GM21619 (cell line): ENCODE data around the gene ABCB8.

Experiments
- ATAC-seq: cut with Tn5 transposase; IDR thresholded peaks from one replicate; pipeline ENCODE4 v1.9.1; 2021; ENCODE audit not compliant: unreplicated experiment

Gene ABCB8

DNA sequence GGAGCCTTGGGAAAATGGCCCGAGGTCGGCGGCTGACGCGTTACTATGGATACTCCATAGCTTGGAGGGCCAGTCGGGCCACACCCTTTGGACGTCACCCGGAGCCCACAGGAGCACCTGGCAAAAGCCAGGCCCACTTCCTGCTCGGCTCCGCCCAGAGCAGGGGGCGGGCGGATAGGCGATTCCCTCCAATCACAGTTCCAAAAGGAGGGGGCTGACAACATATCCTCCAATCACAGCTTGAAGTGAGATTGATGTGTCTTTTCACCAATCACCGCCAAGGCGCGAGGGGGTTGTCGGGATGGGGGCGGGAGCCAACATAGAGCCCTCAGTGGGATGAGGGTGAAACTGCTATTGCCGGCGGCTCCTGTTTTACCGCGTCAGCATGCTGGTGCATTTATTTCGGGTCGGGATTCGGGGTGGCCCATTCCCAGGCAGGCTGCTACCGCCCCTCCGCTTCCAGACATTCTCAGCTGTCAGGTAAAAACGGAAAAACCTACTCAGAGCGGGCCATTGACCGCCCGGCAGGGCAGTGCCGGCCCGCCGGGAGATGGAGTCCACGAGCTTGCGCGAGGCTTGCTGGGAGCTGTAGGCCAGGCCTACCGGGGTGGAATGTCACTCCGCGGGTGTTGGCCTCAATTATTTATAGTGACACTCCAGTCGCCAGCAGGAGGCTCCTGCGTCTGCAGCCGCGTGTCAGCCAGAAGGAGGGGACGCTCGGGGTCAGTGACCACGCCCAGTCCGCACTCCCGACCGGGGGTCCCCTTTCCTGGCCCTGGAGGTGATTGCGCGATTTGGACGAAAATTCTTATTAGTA, at the start of gene ABCB8:
TSS of gene ABCB8 (plus strand) at position 320 of the 817 bp plus-strand sequence. CDS start at position 386, 66 bp downstream.
- peak; percentile 94 for ATAC-seq

DNA sequence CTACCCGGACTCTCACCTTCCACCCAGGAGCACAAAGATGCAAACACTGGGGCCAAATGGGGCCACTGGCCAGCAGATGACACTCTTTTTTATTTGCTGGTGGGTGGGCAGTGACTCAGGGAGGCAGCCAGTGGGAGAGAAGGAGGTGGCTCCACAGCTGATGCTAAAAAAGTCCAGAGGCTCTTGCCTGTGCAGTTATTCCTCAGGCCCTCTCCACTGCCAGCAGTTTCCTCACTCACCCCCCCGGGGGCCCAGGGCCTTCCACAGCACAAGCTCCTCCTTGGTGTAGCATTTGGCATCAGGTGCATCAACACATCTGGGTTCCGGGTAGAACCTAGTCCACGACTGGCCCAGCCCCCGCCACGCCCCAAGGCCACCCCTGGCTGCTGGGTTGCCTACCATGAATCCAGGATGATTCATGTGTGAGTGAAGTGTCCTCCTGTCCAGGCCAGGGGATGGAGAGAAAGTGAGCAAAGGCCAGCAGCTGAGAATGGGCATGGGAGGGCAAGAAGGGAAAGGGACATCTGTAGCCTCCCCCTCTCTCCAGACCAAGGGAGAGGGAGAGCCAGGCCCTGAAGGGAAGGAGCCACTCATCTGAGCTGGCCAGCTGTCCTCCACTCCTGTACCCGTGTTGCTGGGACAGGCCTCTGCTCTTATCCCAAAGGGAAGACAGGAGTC, 48.4 kb upstream of the ABCB8 start:
- ATAC-seq: no peak

DNA sequence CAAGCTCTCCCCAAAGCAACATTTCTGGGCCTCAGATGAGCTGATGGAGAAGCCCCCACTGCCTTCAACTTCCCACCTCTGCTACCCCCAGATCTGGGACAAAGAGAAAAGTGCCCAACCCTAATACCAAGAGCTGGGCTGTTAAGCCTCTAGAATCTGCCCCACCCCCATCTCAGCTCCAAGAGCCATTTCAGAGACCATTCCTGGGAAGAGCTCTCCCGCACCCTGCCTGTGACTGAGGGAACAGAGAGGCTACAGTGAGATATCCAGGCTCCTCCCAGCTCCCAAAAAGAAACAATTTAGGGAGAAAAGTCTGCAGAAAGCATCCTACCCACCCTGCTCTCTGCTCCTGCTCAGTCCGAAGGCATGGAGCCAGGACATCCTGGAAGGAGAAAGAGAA, 47.6 kb upstream of the ABCB8 start:
- ATAC-seq: no peak

DNA sequence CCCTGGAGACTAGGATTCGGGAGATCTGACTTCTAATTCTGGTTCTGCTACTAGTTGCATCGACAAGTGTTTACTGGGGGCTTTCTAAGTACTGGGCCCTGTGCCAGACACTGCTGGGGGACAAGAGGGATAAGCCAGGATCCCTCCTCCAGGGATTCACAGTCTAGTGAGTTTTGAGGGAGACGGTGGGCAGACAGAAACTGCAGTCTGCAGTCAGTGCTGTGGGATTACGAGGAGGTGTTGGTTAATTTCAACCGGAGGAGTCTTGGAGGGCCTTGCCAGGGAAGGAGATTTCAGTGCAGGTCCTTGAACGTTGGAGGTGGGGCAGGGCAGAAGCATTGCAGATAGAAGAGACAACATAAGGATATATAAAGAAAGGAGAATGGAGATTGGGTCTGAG, 46.6 kb upstream of the ABCB8 start:
- no peak for ATAC-seq

DNA sequence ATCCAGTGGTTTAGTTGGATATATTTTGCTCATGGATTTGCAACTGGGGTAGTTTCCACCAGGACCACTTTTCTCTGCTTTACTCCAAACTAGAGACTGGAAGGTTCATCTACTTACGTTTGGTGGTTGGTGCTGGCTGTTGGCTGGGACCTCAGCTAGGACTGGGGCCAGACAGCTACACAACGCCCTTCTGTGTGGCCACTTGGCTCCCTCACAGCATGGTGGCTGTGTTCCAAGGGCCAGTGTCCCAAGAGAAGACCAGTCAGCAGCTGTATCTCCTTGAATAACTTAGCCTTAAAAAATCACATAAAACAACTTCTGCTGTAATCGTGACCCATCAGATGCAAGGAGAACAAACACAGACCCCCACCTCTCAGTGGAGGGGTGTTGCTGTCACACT, 45.9 kb upstream of the ABCB8 start:
- ATAC-seq: no peak

DNA sequence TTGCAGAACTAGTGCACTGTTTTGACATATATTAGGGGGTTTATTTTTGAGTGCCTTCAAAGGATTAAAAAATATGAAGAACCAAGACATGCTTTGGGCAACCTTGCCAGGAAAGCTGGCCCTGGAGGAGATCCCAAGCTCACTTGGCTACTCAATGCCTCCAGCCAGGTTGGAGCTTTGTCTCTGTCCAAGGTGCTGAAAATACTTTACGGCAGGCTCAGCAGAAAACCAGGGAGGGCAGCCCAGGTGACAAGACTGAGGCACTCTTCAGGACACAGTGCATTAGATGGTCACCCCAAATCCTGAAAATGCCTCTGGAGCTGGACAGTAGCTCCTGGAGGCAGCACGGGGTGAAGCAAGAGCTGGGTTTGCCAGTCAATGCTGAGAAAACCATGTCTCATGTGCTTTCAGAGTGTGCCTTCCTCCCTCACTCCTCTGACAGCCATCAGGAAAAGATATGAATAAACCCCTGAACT, 44.3 kb upstream of the ABCB8 start:
- ATAC-seq: no peak

DNA sequence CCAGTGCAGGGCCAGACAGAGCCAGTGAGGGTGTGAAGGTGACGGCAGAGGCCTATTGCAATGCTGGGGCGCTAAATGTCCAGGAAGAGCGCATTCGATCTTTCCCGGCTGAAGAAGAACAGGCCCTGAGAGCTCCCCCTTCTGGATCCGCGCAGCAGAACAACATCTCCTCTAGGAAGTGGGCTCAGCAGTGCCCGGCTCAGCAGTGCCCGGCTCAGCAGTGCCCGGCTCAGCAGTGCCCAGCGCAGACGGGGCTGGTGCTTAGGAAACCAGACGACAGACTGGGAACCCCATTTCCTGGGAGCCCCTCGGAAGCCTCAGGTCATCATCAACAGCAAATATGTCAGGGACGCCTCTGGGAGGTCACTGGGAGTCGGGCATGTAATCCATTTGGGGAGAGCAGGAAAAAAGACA, 42.1 kb upstream of the ABCB8 start:
- ATAC-seq: no peak

DNA sequence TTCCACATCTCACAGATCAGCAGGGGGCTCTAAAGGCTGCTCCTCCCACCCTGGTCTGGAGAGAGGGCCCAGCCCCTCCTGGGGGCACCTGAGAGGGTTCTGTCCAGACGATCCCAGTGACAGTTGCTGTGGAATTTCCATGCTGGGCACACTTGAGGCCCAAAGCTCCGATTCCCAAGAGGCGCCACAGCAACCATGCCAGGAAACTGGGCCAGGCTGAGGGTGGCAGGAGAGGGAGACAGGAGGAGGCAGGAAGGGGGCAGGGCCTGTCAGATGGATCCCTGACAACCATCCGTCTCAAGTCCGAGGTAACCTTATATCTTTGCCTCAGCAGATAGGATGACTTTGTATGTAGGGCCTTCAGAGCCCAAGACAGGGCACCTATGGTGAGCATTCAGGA, 41.7 kb upstream of the ABCB8 start:
- no peak for ATAC-seq

DNA sequence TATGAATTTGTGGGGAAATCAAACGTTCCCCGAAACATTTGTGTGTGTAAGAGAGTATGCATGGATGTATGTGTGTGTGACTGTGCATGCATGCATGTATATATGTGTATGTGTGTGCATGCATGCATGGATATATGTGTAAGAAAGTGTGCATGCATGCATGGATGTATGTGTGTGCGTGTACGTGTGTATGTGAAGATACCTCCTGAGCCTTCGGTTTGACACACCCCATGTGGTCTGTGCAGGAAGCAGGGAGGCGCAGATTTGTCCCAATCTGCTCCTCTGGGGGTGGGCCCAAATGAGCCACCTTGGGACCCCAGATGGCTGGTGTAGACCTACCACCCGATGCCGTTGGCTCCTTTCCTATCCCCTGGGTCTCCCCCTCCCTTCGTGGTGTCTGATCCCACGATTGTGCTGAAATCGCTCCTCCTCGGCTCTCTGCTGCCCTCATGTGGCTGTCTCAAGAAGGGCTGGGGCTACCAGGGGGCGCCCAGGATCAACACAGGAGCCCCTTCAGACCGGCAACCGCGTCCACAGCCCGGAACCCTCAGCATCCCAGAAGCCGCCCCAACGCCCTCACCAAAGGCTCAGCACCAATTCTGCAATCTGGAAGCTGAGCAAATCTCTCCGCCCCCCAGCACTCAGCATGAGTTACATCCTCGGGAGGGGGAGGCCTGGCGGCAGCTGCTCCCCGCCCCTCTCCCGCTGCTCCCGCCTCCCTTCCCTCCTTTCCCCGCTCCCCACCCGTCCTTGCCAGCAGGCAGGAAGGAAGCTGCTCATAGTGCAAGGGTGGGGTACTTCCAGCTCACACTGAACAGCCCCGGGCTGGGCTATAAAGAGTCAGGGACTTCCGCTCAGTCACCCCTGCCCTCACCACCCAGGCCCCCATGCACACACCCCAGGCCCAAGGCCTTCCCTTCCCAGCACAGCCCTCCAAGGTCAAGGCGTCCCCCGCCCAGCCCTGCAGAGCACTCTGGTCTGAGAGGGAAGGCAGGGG, 39.7 kb upstream of the ABCB8 start:
- peak; percentile 47 for ATAC-seq

DNA sequence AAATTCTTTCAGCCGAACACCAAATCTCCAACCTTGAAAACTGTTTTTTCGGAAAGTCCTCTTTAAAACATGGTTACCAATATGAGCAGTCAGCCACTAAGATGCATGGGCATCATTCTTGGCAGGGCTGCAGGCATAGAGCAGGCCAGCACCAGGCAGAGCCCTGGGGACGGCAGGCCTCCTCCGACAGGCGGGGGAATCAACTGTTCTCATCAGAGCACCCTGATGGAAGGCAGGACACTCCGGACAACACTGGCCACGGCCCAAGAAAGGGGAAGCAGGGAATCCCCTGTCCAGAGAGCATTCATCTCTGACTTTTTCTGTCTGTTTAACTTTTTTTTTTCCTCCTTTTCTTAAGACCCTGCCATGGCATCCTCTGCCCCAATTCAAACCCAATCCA, 38.8 kb upstream of the ABCB8 start:
- no peak for ATAC-seq

DNA sequence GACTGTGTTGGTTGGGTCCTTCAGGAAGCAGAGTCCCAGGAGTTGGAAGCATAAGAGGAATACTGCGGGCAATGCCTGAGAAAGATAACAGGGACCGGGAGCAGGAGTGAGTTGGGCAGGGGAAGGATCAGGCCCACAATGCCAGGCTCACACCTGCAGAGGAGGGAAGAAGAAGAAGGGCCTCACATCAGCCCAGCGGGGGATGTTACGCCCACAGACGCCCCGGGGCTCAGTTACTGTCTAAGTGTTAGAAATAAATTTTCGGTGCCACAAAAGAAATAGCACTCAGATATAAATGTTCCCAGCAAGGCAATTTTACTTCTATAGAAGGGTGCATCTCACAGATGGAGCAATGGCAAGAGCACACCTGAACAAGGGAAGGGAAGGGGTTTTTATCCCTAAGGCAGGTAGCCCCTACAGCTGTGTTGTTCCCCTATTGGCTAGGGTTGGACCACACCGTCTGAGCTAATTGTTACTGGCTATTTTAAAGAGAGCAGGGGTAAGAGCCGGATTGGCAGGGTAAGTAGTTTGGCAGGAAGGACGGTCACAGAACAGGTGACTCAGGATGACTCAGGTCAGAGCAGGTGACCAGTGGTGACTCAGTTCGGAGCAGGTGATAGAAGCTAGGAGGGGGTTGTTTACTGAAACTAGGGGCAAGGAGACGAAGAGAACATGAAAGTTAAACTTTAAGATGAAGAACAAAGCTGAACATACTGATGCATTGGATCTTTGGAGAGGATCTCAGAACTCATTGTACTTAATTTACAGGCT, 37.6 kb upstream of the ABCB8 start, which contains the start of gene NOS3:
TSS of gene NOS3 (plus strand) at position 602 of the 771 bp plus-strand sequence. CDS start 2,787 bp downstream, outside the sequence.
- no peak for ATAC-seq

DNA sequence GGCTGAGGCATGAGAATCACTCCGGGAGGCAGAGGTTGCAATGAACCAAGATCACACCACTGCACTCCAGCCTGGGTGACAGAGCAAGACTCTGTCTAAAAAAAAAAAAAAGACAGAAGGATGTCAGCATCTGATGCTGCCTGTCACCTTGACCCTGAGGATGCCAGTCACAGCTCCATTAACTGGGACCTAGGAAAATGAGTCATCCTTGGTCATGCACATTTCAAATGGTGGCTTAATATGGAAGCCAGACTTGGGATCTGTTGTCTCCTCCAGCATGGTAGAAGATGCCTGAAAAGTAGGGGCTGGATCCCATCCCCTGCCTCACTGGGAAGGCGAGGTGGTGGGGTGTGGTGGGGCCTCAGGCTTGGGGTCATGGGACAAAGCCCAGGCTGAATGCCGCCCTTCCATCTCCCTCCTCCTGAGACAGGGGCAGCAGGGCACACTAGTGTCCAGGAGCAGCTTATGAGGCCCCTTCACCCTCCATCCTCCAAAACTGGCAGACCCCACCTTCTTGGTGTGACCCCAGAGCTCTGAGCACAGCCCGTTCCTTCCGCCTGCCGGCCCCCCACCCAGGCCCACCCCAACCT, 36.1 kb upstream of the ABCB8 start:
- no peak for ATAC-seq

DNA sequence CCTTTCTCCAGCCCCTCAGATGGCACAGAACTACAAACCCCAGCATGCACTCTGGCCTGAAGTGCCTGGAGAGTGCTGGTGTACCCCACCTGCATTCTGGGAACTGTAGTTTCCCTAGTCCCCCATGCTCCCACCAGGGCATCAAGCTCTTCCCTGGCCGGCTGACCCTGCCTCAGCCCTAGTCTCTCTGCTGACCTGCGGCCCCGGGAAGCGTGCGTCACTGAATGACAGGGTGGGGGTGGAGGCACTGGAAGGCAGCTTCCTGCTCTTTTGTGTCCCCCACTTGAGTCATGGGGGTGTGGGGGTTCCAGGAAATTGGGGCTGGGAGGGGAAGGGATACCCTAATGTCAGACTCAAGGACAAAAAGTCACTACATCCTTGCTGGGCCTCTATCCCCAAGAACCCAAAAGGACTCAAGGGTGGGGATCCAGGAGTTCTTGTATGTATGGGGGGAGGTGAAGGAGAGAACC, 35.4 kb upstream of the ABCB8 start:
- ATAC-seq: peak; percentile 48

DNA sequence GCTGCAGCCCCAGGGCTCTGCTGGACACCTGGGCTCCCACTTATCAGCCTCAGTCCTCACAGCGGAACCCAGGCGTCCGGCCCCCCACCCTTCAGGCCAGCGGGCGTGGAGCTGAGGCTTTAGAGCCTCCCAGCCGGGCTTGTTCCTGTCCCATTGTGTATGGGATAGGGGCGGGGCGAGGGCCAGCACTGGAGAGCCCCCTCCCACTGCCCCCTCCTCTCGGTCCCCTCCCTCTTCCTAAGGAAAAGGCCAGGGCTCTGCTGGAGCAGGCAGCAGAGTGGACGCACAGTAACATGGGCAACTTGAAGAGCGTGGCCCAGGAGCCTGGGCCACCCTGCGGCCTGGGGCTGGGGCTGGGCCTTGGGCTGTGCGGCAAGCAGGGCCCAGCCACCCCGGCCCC, 34.7 kb upstream of the ABCB8 start:
- ATAC-seq: no peak

DNA sequence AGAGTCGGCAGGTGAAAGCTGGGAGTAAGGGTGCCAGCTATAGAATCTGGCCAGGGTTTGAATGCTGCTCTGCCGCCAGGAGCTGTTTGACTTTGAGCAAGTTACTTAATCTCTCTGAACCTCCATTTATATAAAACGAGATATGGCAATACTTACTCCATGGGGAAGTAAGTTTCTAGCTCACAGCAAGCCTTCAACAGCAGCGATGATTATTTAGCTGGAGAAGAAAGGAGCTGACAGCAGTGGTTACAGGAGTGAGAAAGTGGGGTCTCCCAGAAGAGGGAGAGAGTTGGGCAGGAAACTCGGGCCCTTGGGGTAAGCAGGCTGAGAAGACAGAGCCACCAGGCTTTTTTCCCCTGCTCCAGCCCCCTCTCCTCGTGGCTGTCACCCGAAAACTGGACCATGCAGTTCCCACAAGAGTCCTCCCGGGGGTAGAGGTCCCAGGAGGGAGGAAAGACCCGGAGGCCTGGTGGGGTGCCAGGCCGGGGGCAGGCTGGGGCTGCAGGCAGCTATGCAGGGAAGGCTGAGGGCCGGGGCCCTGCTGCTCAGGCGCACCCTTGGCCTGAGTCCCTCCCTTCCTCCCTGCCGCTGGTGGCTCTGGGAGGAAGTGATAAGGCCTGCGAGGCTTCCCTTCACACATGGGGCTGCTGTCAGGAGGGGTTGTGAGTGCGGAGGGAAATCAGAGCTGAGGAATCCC, 34.0 kb upstream of the ABCB8 start:
- ATAC-seq: no peak

DNA sequence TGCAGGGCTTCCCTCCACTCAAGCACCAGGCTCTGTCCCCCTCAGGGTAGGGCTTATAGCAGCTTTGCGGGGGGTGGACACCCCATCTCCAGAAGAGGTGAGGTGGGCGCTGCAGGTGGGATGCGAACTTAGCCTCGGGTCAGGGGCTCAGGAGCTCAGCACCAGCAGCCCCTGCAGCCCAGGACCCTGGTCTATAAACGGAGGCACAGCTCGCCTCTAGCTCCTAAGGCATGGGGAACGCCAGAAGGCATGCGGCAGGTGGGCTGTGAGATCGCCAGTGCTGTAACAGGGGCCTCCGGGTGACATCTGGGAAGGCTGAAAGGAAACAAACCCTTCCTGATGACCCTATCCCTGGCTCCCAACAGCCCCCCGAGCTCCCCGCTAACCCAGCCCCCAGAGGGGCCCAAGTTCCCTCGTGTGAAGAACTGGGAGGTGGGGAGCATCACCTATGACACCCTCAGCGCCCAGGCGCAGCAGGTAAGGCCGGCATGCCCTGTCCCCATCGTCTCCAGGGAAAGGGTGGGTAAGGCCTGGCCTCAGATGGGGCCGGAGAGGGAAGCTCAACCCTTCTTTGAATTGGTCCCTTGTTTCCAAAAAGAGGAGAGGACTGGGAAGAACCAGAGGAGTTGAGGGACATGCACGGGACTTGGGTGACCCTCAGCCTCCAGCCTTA, 33.3 kb upstream of the ABCB8 start:
- ATAC-seq: no peak

DNA sequence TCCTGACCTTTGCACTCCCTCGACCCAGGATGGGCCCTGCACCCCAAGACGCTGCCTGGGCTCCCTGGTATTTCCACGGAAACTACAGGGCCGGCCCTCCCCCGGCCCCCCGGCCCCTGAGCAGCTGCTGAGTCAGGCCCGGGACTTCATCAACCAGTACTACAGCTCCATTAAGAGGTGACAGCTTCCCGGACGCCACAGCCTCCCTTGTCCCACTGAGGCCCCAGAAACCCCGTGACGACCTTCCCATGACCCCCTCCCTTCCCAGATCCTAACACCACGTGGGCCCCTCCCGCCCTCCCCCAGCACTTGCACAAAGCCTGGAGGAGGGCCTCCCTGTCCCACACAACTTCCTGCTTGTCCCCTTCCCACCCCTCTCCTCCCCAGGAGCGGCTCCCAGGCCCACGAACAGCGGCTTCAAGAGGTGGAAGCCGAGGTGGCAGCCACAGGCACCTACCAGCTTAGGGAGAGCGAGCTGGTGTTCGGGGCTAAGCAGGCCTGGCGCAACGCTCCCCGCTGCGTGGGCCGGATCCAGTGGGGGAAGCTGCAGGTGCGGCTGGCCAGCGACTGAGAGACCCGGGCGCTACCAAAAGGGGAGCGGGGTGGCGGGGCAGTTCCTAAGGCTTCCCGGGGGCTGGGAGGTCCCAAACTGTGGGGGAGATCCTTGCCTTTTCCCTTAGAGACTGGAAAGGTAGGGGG, 31.7 kb upstream of the ABCB8 start:
- no peak for ATAC-seq

DNA sequence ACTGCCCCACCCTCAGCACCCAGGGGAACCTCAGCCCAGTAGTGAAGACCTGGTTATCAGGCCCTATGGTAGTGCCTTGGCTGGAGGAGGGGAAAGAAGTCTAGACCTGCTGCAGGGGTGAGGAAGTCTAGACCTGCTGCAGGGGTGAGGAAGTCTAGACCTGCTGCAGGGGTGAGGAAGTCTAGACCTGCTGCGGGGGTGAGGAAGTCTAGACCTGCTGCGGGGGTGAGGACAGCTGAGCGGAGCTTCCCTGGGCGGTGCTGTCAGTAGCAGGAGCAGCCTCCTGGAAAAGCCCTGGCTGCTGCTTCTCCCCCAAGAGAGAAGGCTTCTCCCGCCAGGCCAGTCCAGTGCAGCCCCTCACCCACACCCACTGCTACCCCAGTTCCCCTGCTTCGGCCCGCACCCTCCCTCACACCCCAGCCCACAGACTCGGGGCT, 31.2 kb upstream of the ABCB8 start:
- ATAC-seq: no peak
